HG03066 (cell line): ENCODE results near the gene TMPRSS4.

ENCODE experiments used
- ATAC-seq: cut with Tn5 transposase; IDR thresholded peaks from one replicate; pipeline ENCODE4 v1.9.1; 2021; ENCODE audit warnings: low read depth; ENCODE audit not compliant: unreplicated experiment

Gene TMPRSS4

GRCh38 chr11:118170231-118170630 is 93.4 kb downstream of the TMPRSS4 start:
- no peak for ATAC-seq

GRCh38 chr11:118170882-118171268 is 94.0 kb downstream of the TMPRSS4 start:
- ATAC-seq = no peak
